ENCODE data around the gene GABARAPL2.

The GABARAPL2 gene

DNA sequence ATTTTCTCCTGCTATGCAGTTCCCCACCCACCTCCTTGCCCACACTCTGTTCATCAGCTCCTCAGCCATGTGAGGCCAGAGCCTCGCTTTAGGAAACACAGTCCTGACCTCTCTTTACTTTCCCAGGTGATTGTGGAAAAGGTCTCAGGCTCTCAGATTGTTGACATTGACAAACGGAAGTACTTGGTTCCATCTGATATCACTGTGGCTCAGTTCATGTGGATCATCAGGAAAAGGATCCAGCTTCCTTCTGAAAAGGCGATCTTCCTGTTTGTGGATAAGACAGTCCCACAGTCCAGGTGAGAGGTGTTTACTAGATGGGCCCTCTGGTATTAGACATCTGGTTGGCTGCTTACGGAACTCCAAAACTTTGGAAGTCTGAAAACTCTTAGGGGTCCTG is 1.7 kb downstream of the GABARAPL2 start:
- TF ChIP-seq, protein P1, sequence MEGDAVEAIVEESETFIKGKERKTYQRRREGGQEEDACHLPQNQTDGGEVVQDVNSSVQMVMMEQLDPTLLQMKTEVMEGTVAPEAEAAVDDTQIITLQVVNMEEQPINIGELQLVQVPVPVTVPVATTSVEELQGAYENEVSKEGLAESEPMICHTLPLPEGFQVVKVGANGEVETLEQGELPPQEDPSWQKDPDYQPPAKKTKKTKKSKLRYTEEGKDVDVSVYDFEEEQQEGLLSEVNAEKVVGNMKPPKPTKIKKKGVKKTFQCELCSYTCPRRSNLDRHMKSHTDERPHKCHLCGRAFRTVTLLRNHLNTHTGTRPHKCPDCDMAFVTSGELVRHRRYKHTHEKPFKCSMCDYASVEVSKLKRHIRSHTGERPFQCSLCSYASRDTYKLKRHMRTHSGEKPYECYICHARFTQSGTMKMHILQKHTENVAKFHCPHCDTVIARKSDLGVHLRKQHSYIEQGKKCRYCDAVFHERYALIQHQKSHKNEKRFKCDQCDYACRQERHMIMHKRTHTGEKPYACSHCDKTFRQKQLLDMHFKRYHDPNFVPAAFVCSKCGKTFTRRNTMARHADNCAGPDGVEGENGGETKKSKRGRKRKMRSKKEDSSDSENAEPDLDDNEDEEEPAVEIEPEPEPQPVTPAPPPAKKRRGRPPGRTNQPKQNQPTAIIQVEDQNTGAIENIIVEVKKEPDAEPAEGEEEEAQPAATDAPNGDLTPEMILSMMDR (IDR thresholded peaks at IDR 0.05; ENCODE audit: control insufficient read depth, extremely low read depth, insufficient read depth), result no peak
- H3K4me3 ChIP-seq (ENCODE audit: low read depth, low read length), result peak overlapping the region; percentile 93
- peak; percentile 73 for DNase-seq (ENCODE audit: low read depth)

DNA sequence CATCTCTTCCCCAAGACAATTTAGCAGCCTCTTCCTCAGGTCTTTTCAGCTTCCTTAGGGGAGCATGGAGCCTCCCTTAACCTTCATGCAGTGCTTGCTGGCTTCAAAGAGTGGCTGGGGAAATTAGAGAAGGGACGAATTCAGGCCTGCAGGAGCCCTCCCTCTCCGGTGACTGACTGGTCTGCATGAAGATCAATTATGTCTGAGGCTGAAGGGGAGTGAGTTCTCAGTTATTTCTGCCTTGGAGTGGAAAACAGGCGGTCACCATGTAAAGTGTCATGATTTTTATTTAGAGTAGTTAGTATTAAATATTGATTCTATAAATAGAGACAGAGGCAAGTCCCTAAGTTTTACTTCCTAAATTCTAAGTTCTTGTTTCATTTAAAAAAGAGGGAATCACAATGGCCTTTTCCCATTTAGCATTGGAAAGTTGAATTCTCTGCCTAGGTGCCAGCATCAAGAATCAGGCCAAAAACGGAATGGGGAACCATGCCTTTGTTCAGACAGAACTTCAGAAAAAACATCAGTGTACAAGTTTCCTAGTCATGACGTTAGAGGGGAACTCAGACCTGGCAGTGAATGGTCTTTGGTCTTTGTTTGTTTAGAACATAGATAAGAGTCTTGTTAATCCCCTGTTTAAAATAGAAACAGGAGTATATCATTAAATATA is 4.4 kb downstream of the GABARAPL2 start:
- DNase-seq (ENCODE audit: low read depth), result no peak
- no peak overlapping the region for H3K4me3 ChIP-seq (ENCODE audit: low read depth, low read length)
- TF ChIP-seq, protein P1 (IDR thresholded peaks at IDR 0.05; ENCODE audit: control insufficient read depth, extremely low read depth, insufficient read depth), result no peak

DNA sequence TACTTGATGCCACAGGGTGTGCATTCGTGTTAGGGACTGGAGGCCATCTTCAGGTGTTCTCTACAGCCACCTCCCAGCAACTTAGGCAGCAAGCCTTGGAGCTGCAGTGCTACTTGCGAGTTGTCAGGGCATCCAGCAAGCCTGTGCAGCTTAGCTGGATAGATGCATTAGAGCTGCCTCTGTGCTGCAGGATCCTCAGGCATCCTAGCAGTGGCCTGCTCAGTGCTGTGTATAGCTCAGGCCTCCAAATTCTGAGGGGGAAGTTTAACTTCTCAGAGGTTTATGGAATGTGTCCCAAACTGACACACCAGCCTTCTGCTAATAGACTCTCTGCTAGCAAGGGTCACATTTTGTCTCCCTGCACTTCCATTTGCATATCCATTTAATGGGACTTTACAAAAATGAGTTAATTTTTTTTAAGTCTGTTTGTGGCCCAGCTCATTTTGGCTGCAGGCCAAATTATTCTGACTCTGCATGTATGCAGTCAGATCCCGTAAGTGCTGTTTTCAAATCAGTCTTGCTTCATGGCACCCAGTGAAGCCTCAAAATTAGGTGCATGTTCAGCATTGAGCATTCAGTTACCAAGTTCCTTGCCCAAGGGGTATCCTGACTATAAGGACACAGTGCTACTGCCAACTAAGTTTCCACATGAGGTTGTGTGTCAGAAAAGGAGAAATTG is 6.8 kb downstream of the GABARAPL2 start:
- TF ChIP-seq, protein P1 (IDR thresholded peaks at IDR 0.05; ENCODE audit: control insufficient read depth, extremely low read depth, insufficient read depth), result no peak
- H3K4me3 ChIP-seq (ENCODE audit: low read depth, low read length), result no peak overlapping the region
- no peak for DNase-seq (ENCODE audit: low read depth)

DNA sequence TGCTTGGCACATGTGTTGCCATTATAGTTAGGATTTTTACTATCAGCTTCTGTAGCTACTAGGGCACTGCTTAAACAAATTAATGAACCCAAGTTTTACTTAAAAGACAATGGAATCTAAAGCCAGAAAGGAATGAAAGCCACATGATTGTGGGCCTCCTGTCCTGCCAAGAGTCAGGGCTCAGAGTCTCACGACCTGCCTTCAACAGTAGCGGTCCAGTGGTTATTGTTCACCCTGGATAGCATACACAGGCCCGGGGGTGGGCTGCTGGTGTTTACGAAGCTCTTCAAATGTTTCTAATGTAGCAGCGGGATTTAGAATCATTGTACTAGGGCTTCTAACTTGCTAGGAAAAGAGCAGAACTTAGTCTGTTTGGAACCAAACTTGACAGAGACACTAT is 7.8 kb downstream of the GABARAPL2 start:
- TF ChIP-seq, protein P1 (IDR thresholded peaks at IDR 0.05; ENCODE audit: control insufficient read depth, extremely low read depth, insufficient read depth), result no peak
- no peak for DNase-seq (ENCODE audit: low read depth)
- no peak overlapping the region for H3K4me3 ChIP-seq (ENCODE audit: low read depth, low read length)

DNA sequence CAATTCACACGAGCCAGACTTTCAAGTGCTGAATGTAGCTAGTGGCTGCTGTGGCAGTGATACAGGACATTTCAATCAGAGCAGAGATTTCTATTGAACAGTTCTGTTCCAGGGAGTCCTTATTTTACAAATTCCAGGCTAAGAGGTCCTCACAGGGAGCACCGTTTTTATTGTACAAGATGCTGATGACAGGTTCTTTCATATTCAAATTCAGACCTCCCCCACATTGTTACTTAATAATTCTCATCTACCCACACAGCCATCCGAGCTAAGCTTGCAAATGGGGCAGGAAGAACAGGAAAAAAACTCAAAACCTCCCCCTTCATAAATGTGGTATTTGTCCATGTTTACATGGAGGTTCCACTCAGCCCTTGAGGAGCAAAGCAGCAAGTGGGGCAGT is 9.8 kb downstream of the GABARAPL2 start:
- TF ChIP-seq, protein P1 (IDR thresholded peaks at IDR 0.05; ENCODE audit: control insufficient read depth, extremely low read depth, insufficient read depth), result no peak
- no peak overlapping the region for H3K4me3 ChIP-seq (ENCODE audit: low read depth, low read length)
- no peak for DNase-seq (ENCODE audit: low read depth)

DNA sequence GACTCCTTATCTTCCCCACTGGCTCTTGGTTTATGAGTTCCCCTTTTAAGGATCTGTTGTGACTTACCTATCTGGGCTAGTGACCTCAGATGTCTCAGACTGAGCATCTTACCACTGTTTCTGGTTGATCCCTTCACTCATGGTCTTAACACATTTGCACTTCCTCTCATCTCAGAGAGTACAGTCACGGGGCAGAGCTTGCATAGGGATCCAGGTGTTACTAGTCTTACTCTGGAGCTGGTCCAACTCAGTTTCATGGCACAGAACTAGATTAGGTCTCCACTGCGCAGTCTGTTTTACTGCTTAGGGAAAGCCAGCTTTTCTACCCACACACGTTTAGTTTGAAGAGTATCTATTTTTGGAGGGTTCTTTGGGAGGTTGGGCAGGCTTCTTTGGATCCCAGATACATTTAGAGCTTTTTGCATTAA is 10.2 kb downstream of the GABARAPL2 start:
- TF ChIP-seq, protein P1 (IDR thresholded peaks at IDR 0.05; ENCODE audit: control insufficient read depth, extremely low read depth, insufficient read depth), result no peak
- no peak overlapping the region for H3K4me3 ChIP-seq (ENCODE audit: low read depth, low read length)
- DNase-seq (ENCODE audit: low read depth), result no peak
